DND-41 (cell line): ENCODE data around the gene TOX3.

Experiments
- CTCF ChIP-seq: IDR thresholded peaks from 2 replicates; pipeline ENCODE4 v1.5.1; 2012; ENCODE audit warnings: borderline replicate concordance, low read length, moderate library complexity, mild to moderate bottlenecking; ENCODE audit not compliant: poor library complexity, severe bottlenecking; ENCODE audit errors: extremely low read depth
- EZH2 ChIP-seq: IDR thresholded peaks from 3 replicates; pipeline ENCODE4 v1.6.1; 2012; ENCODE audit warnings: borderline replicate concordance, low read depth, mild to moderate bottlenecking, moderate library complexity, low read length, inconsistent platforms; ENCODE audit not compliant: severe bottlenecking

GRCh38 chr16:52450916-52451315 is 96.0 kb downstream of the TOX3 start:
- no peak for TF ChIP-seq EZH2
- TF ChIP-seq CTCF, result no peak
